ENCODE measurements around the gene SLIT3. TPM values are rescaled to one million over a fixed set of nuclear protein-coding genes. Genes with fewer than 3 reads are reported as not detected.

SLIT3 gene
- total and polyA plus RNA-seq, 2 donors (not counting 3 experiments of a cell fraction or from before 2014, with no cell fraction given): 0.90 to 1.0 TPM

DNA sequence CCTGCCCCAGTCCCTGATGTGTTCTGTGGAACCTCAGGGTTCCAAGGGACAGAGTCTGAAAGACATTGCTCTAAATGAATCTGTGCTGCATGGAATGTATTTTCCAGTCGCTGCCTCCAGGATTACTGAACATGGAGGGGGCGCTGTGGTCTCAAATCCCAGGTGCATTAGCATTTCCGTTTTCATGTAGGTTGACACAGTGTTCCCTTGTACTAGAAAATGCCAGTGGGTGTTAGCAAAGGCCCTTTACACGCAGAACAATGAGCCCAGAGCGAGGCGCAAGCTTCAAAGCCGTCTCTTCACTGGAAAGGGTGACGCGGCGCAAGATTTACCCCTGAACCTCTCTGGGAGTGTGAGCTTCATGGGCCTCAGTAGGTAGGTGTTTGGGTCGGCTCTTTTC, 308.3 kb downstream of the SLIT3 start:
- FAIRE-seq: no peak
- H3K9ac ChIP-seq (replicated peaks; ENCODE audit: extremely low read depth, insufficient read depth, low read length): no peak overlapping the region
- no peaks in the 10 kb centered on the region for H3K9me1 ChIP-seq (replicated peaks; ENCODE audit: control insufficient read depth, extremely low read depth, insufficient read depth, low read length)
- no peaks in the 10 kb centered on the region for H3K36me3 ChIP-seq (ENCODE audit: control insufficient read depth in 2 of 2, extremely low read depth in 1 of 2, insufficient read depth in 2 of 2, low read length in 2 of 2)
- H3K27ac ChIP-seq (ENCODE audit: insufficient read depth, low read depth, low read length): no peak overlapping the region
- no peak for DNase-seq (ENCODE audit: low read depth, low spot score)
- H3K4me1 ChIP-seq (ENCODE audit: control insufficient read depth, extremely low read depth, insufficient read depth, low read length): no peaks in the 10 kb centered on the region
- dilution Hi-C loops (cut with MboI; ENCODE audit: extremely low pct_ligation_motif_present, low sequenced_read_pairs) (no loop called here), intact Hi-C loops (cut with micrococcal nuclease) (no loop called here)
- BruUV-seq (replicated peaks): no TSS peak
- no peak overlapping the region for H2AFZ ChIP-seq (ENCODE audit: low read depth, low read length)
- H3K4me3 ChIP-seq (replicated peaks in 1 of 3; ENCODE audit: insufficient read depth in 1 of 3, low read depth in 1 of 3, low read length in 3 of 3): no peak overlapping the region
- no peaks in the 10 kb centered on the region for H3K9me3 ChIP-seq (replicated peaks; ENCODE audit: control insufficient read depth, insufficient read depth, low read length)
- H3K27me3 ChIP-seq (ENCODE audit: control insufficient read depth in 2 of 2, insufficient read depth in 2 of 2, low read length in 2 of 2): peaks cover 0 to 6% of the 10 kb centered on the region in 2 experiments
- H3K79me2 ChIP-seq (ENCODE audit: control insufficient read depth, insufficient read depth, low read length): no peaks in the 10 kb centered on the region
- CTCF ChIA-PET: no interaction called here
- no peak overlapping the region for H3K4me2 ChIP-seq (ENCODE audit: insufficient read depth, low read length)
- TF ChIP-seq EZH2 (IDR thresholded peaks at IDR 0.05; ENCODE audit: borderline replicate concordance, low read depth, low read length, severe bottlenecking): no peak
- TF ChIP-seq, protein P1, sequence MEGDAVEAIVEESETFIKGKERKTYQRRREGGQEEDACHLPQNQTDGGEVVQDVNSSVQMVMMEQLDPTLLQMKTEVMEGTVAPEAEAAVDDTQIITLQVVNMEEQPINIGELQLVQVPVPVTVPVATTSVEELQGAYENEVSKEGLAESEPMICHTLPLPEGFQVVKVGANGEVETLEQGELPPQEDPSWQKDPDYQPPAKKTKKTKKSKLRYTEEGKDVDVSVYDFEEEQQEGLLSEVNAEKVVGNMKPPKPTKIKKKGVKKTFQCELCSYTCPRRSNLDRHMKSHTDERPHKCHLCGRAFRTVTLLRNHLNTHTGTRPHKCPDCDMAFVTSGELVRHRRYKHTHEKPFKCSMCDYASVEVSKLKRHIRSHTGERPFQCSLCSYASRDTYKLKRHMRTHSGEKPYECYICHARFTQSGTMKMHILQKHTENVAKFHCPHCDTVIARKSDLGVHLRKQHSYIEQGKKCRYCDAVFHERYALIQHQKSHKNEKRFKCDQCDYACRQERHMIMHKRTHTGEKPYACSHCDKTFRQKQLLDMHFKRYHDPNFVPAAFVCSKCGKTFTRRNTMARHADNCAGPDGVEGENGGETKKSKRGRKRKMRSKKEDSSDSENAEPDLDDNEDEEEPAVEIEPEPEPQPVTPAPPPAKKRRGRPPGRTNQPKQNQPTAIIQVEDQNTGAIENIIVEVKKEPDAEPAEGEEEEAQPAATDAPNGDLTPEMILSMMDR (IDR thresholded peaks at IDR 0.05; ENCODE audit: extremely low read depth in 1 of 2, insufficient read depth in 1 of 2, low read depth in 1 of 2, low read length in 2 of 2): no peak
- no peak for TF ChIP-seq POLR2A (IDR thresholded peaks at IDR 0.05; ENCODE audit: low read depth, low read length)
- no peak for TF ChIP-seq POLR2AphosphoS5 (IDR thresholded peaks at IDR 0.05; ENCODE audit: insufficient read depth, low read depth, low read length)
- TF ChIP-seq FOS (IDR thresholded peaks at IDR 0.05; ENCODE audit: borderline replicate concordance, insufficient read depth, low read length): no peak
- TF ChIP-seq, protein P2, sequence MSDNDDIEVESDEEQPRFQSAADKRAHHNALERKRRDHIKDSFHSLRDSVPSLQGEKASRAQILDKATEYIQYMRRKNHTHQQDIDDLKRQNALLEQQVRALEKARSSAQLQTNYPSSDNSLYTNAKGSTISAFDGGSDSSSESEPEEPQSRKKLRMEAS (IDR thresholded peaks at IDR 0.05; ENCODE audit: insufficient read depth, insufficient read length): no peak
- TF ChIP-seq MYC (IDR thresholded peaks at IDR 0.05; ENCODE audit: low read depth, low read length): no peak
- TF ChIP-seq GATA2 (IDR thresholded peaks at IDR 0.05; ENCODE audit: insufficient read depth, insufficient read length, low read depth, low read length): no peak
- no peak for TF ChIP-seq JUN (IDR thresholded peaks at IDR 0.05; ENCODE audit: borderline replicate concordance, insufficient read depth, insufficient read length, low read depth)
- POLR2A ChIA-PET: no interaction called here
- no peaks in the 10 kb centered on the region for H4K20me1 ChIP-seq (replicated peaks; ENCODE audit: control insufficient read depth, extremely low read depth, insufficient read depth, low read length)
